Aorta (tissue), 5 donors: ENCODE data around the gene TNFRSF8. TPM values are rescaled to one million over a fixed set of nuclear protein-coding genes. Genes with fewer than 3 reads are reported as not detected.
A peak's percentile ranks its signal among the peaks of the same experiment; 100 is the strongest.
"Not testable (repeated sequence)": the region's sequence is repeated elsewhere in the genome, so short reads cannot be mapped to it uniquely, and the experiment has no call there.

Experiments used
- ATAC-seq: fragments of 200-7000 bp; cut with Tn5 transposase; one replicate; pipeline ENCODE4 v1.9.1; 2022; ENCODE audit warnings: moderate library complexity; ENCODE audit not compliant: low FRiP score
- DNase-seq, 2 donors: peaks; one replicate each; pipeline ENCODE4 v3.0.0-alpha.2; 2020
- H3K27ac ChIP-seq, 2 donors: one replicate each; pipeline ENCODE4 v1.5.1; 2013; ENCODE audit warnings: low read length in 2 of 2, mild to moderate bottlenecking in 2 of 2, moderate library complexity in 2 of 2, control low read depth in 1 of 2, inconsistent platforms in 1 of 2, low read depth in 1 of 2
- H3K27me3 ChIP-seq, 2 donors: one replicate each; pipeline ENCODE4 v1.6.1; 2013; ENCODE audit warnings: control low read depth in 1 of 2, low read length in 1 of 2, mild to moderate bottlenecking in 1 of 2, moderate library complexity in 1 of 2; ENCODE audit not compliant: insufficient read depth in 2 of 2, control insufficient read depth in 1 of 2
- H3K36me3 ChIP-seq, 2 donors: one replicate each; pipeline ENCODE4 v1.6.1; 2013; ENCODE audit warnings: control low read depth in 1 of 2, low read length in 1 of 2, mild to moderate bottlenecking in 1 of 2; ENCODE audit not compliant: insufficient read depth in 2 of 2, control insufficient read depth in 1 of 2
- H3K4me1 ChIP-seq, 2 donors: one replicate each; pipeline ENCODE4 v1.6.1; 2013; ENCODE audit warnings: low read length in 2 of 2, control low read depth in 1 of 2, mild to moderate bottlenecking in 1 of 2, moderate library complexity in 1 of 2; ENCODE audit not compliant: insufficient read depth in 2 of 2, control insufficient read depth in 1 of 2
- H3K4me3 ChIP-seq, 2 donors: one replicate each; pipeline ENCODE4 v1.5.1; 2013; ENCODE audit warnings: low read length in 2 of 2, control low read depth in 1 of 2, mild to moderate bottlenecking in 1 of 2
- H3K9me3 ChIP-seq: one replicate; pipeline ENCODE4 v1.6.1; 2013; ENCODE audit warnings: mild to moderate bottlenecking, low read length; ENCODE audit not compliant: control insufficient read depth
- WGBS, 2 donors: extraction: QIAGEN DNeasy Blood & Tissue Kit; methylation state at CpG; one replicate each; pipeline ENCODE4 v1.1.7; 2013; 5-methylcytosine and 5-hydroxymethylcytosine counted together
- intact Hi-C, 2 donors: fragments of 100-400 bp; cut with DNase I; formaldehyde crosslinking; loops; one replicate each; pipeline versions ENCODE4 v1.14.2 to v1.15.0; 2022
- polyA plus RNA-seq, 2 donors: library from polyadenylated mRNA; stranded (reverse); fragments of 200-250 nt; gene quantifications; one replicate each; pipeline ENCODE4 v1.2.3, GENCODE V29; 2013
- total RNA-seq, 2 donors: library from RNA; stranded (reverse); fragmentation: NEBNext Ultra II Directional; extraction: Animal tissue kit (Norgen Biotek cat#: 25700); gene quantifications; one replicate each; pipeline ENCODE4 v1.2.1, GENCODE V29; 2021
- donor health status: healthy with polysubstance abuse.
- donor health status: Bipolar disorder and iron deficiency.
- donor health status: DM: no; HTN: no; CAD: no.
- donor health status: DM: no; HTN: no; CAD: no.
- donor health status: DM: yes; HTN: yes; CAD: no.

TNFRSF8 gene
- total and polyA plus RNA-seq, 4 donors, result 0.74 to 4.7 (median 1.3) TPM

DNA sequence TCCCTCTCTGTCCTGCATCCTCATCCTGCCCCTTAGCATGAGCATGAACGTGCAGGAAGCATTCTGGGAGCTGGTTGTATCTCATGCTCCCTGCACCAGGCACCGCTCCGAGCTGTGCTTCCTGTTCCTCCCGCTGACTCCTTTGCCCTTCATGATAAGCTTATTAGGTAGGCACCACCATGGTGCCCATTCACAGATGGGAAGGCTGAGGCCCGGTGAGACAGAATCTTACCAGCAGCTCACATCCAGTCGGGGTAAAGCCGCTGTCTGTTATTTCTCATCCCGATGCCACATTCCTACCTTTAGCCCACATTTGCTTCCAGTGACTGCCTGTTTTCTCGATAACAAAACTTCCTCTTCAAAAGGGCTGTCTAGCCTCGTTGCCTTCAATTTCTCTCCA lies 36.5 kb upstream of the TNFRSF8 start:
- ATAC-seq (no peak), DNase-seq (no peak)
- Histone ChIP-seq H3K4me1 (no peaks in the 10 kb centered on the region), H3K27me3 (no peaks in the 10 kb centered on the region), H3K4me3 (no peak overlapping the region), H3K36me3 (peaks cover 0 to 5% of the 10 kb centered on the region in 2 donors), H3K27ac (no peak overlapping the region), H3K9me3 (no peaks in the 10 kb centered on the region)
- intact Hi-C loops, result no loop called here
- 94% methylated on average over 10 of the region's 10 CpGs for WGBS, 2 donors

GRCh38 chr1:12028248-12028647 lies 34.9 kb upstream of the TNFRSF8 start:
- Histone ChIP-seq H3K4me3 (no peak overlapping the region), H3K27ac (no peak overlapping the region), H3K4me1 (no peaks in the 10 kb centered on the region), H3K27me3 (no peaks in the 10 kb centered on the region), H3K36me3 (peaks cover 0 to 1% of the 10 kb centered on the region in 2 donors), H3K9me3 (no peaks in the 10 kb centered on the region)
- DNase-seq (no peak), ATAC-seq (no peak)
- intact Hi-C loops, result no loop called here
- 89 to 93% methylated on average over 8 of the region's 8 CpGs for WGBS, 2 donors

GRCh38 chr1:12028957-12029511 lies 34.1 kb upstream of the TNFRSF8 start:
- Histone ChIP-seq H3K4me3 (no peak overlapping the region), H3K9me3 (no peaks in the 10 kb centered on the region), H3K27ac (no peak overlapping the region), H3K27me3 (no peaks in the 10 kb centered on the region), H3K4me1 (no peaks in the 10 kb centered on the region), H3K36me3 (peaks cover 0 to 1% of the 10 kb centered on the region in 2 donors)
- DNase-seq (no peak), ATAC-seq (peak; percentile 34)
- intact Hi-C loops, result no loop called here
- WGBS, 2 donors, result 95 to 96% methylated on average over 13 to 19 of the region's 19 CpGs

- H3K9me3 ChIP-seq, result no peaks in the 10 kb centered on the region
- H3K4me1 ChIP-seq, result no peaks in the 10 kb centered on the region
- no peaks in the 10 kb centered on the region for H3K27me3 ChIP-seq
- ATAC-seq (peak; percentile 39), DNase-seq (no peak)
- H3K36me3 ChIP-seq, result peaks cover 0 to 1% of the 10 kb centered on the region in 2 donors
- 92 to 93% methylated on average over 32 of the region's 32 CpGs for WGBS, 2 donors
- intact Hi-C loops, result no loop called here
- no peak overlapping the region for H3K27ac ChIP-seq
- no peak overlapping the region for H3K4me3 ChIP-seq
Observed at GRCh38 chr1:12029720-12030339, 33.3 kb upstream of the TNFRSF8 start.

DNA sequence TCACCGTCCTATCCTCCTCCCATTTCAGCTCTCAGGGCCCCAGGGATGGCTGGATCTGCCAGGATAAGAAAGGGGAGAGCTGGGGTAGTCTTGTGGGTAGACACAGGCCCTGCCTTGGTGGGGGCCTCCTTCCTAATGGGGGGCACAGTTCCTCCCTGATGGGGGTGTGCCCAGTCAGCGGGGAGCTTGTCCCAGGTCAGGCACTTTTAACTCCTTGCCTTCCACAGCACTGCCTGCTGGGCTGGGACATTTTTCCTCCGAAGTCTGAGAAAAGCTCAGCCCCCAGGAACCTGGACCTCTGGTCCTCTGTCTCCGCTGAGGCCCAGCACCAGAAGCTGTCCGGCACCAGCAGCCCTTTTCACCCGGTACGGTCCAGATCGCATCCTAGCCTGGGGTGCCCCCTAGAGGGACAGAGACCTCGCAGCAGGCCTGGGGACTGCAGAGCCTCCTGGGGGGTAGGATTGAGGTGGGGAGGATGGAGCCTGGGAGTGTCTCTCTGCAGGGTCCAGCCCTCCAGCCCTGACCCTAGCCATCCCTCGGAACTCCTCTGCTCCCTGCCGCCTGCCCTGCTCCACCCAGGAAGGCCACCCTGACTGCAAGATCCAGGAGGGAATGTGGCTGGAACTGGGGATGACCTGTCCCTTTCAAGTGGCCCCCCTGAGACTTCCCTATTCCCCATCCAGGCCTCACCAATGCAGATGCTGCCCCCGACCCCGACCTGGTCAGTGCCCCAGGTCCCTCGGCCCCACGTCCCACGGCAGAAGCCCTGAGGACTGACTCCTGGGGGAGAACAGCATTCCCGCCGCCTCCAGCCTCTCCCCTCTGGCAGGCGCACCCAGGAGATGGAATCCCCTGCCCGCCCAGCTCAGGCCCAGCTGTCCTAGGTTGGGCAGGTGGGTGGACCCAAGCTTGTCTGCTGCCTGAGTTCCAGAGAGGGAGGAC lies 31.8 kb upstream of the TNFRSF8 start:
- H3K4me3 ChIP-seq, result no peak overlapping the region
- H3K27me3 ChIP-seq, result no peaks in the 10 kb centered on the region
- ATAC-seq, result no peak
- no peaks in the 10 kb centered on the region for H3K4me1 ChIP-seq
- WGBS, 2 donors, result 80 to 84% methylated on average over 20 of the region's 20 CpGs
- intact Hi-C loops, result no loop called here
- H3K36me3 ChIP-seq, result peaks cover 0 to 1% of the 10 kb centered on the region in 2 donors
- H3K9me3 ChIP-seq, result no peaks in the 10 kb centered on the region
- no peak overlapping the region for H3K27ac ChIP-seq
- no peak for DNase-seq

DNA sequence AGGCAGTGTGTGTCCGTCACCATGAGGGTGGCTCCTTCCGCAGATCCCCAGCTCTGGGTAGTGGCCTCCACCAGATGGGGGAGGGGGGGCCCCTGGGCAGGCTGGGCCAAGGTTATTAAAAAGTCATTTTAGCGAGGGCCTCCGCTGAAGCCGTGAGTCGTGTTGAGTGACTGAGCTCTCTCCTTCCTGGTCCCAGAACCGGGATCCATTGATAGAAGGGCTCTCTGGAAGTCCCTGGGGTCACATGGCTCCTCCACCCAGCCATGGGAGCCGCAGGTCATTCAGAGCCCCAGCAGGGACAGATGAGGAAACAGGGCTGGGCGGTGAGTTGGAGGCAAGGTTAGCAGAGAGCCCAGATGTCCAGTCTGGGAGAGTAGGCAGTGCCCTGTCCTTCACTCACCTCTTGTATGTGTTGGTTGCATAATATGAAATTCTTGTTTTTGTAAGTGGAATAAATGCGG lies 30.9 kb upstream of the TNFRSF8 start:
- Histone ChIP-seq H3K4me1 (no peaks in the 10 kb centered on the region), H3K9me3 (no peaks in the 10 kb centered on the region), H3K36me3 (peaks cover 0 to 1% of the 10 kb centered on the region in 2 donors), H3K27ac (no peak overlapping the region), H3K27me3 (no peaks in the 10 kb centered on the region), H3K4me3 (no peak overlapping the region)
- intact Hi-C loops, result no loop called here
- DNase-seq, result no peak
- ATAC-seq, result no peak
- WGBS, 2 donors, result 92 to 93% methylated on average over 10 of the region's 10 CpGs

GRCh38 chr1:12033441-12033840 lies 29.7 kb upstream of the TNFRSF8 start:
- H3K9me3 ChIP-seq, ATAC-seq, H3K27me3 ChIP-seq, H3K27ac ChIP-seq, H3K36me3 ChIP-seq, DNase-seq, H3K4me1 ChIP-seq, intact Hi-C loops, H3K4me3 ChIP-seq: not testable (repeated sequence)
- 86 to 93% methylated on average over 5 of the region's 5 CpGs for WGBS, 2 donors

DNA sequence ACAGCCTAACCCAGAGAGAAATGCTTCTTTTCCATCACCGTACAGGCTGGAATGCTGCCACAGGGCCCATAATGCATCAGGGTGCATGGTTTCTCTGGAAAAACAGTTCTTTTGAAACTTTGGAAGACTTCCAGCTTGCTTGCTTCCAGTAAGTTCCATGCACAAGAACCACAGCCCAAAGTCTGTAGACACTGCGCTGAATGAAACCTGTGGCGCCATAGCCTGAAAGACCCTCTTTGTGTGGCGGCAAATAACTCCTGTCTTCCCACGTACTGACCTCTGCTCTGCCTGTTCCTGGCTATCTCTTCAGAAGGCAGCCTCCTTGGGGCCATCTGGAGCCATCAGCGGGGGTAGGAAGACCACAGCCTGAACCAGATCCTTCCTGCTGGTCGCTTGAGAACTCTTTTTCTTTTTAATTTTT lies 28.7 kb upstream of the TNFRSF8 start:
- no peaks in the 10 kb centered on the region for H3K4me1 ChIP-seq
- no peak overlapping the region for H3K4me3 ChIP-seq
- WGBS, 2 donors, result 67 to 69% methylated on average over 7 of the region's 7 CpGs
- intact Hi-C loops, result no loop called here
- H3K9me3 ChIP-seq, result no peaks in the 10 kb centered on the region
- DNase-seq (no peak), ATAC-seq (no peak)
- peaks cover 0 to 1% of the 10 kb centered on the region in 2 donors for H3K36me3 ChIP-seq
- H3K27me3 ChIP-seq, result no peaks in the 10 kb centered on the region
- no peak overlapping the region for H3K27ac ChIP-seq
